ENCODE results near the gene MDC1. TPM values are rescaled to one million over a fixed set of nuclear protein-coding genes. Genes with fewer than 3 reads are reported as not detected.
"Not testable (repeated sequence)": the region's sequence is repeated elsewhere in the genome, so short reads cannot be mapped to it uniquely, and the experiment has no call there.

MDC1 gene
- total RNA-seq, 1 experiment from 2014 or later, result 46.6 TPM

GRCh38 chr6:30724906-30725667 lies 8.0 kb upstream of the MDC1 start:
- TF ChIP-seq CTCF (IDR thresholded peaks at IDR 0.05; ENCODE audit: insufficient read depth in 1 of 2, low read depth in 1 of 2, low read length in 1 of 2, severe bottlenecking in 1 of 2, unreplicated experiment in 1 of 2), result no peak
- Mint-ChIP-seq H3K36me3 (ENCODE audit: insufficient read depth, unreplicated experiment) (peaks cover 91% of the 10 kb centered on the region), H3K4me1 (ENCODE audit: low read depth, unreplicated experiment) (peaks cover 20% of the 10 kb centered on the region), H3K9me3 (ENCODE audit: unreplicated experiment) (no peaks in the 10 kb centered on the region), H3K27me3 (ENCODE audit: insufficient read depth, unreplicated experiment) (no peaks in the 10 kb centered on the region), H3K27ac (ENCODE audit: unreplicated experiment) (peak overlapping the region; percentile 33), H3K4me3 (ENCODE audit: unreplicated experiment) (no peak overlapping the region)
- no TSS peak for BruUV-seq (replicated peaks)
- POLR2A ChIA-PET, result no interaction called here
- Histone ChIP-seq H3K36me3 (ENCODE audit: control insufficient read depth, insufficient read depth, low read length) (peaks cover 8% of the 10 kb centered on the region), H3K4me3 (ENCODE audit: low read depth, low read length) (no peak overlapping the region), H3K27me3 (replicated peaks; ENCODE audit: control insufficient read depth, insufficient read depth, low read length) (no peaks in the 10 kb centered on the region), H3K9me3 (no peaks in the 10 kb centered on the region), H3K4me1 (peaks cover 9% of the 10 kb centered on the region; the same call in 1 of the 2 replicates)
- no peak for DNase-seq
- CTCF ChIA-PET, result interaction anchor here (0.6 kb wide), 2 partner anchors 177 to 362 kb away, joined by 3 read pairs; no protein-coding TSS in a partner anchor
- intact Hi-C loops (cut with micrococcal nuclease; ENCODE audit: unreplicated experiment), result no loop called here

GRCh38 chr6:30723843-30724741 lies 7.0 kb upstream of the MDC1 start:
- H3K4me1 ChIP-seq; H3K27me3 Mint-ChIP-seq (ENCODE audit: insufficient read depth, unreplicated experiment); H3K36me3 ChIP-seq (ENCODE audit: control insufficient read depth, insufficient read depth, low read length); H3K27me3 ChIP-seq (replicated peaks; ENCODE audit: control insufficient read depth, insufficient read depth, low read length); H3K9me3 ChIP-seq; H3K9me3 Mint-ChIP-seq (ENCODE audit: unreplicated experiment); DNase-seq; POLR2A ChIA-PET; H3K4me3 ChIP-seq (ENCODE audit: low read depth, low read length): not testable (repeated sequence)
- H3K4me1 Mint-ChIP-seq (ENCODE audit: low read depth, unreplicated experiment), result peaks cover 20% of the 10 kb centered on the region
- H3K27ac Mint-ChIP-seq (ENCODE audit: unreplicated experiment), result peak overlapping the region; percentile 85
- intact Hi-C loops (cut with micrococcal nuclease; ENCODE audit: unreplicated experiment), result loop anchor here (2.0 kb wide), 1 partner anchor 77 kb away; the partner anchor contains the start of gene C6orf136
- BruUV-seq (replicated peaks), result TSS peak; percentile 33
- CTCF ChIA-PET, result interaction anchor here (0.6 kb wide), 1 partner anchor 178 kb away, joined by 3 read pairs; no protein-coding TSS in a partner anchor
- H3K4me3 Mint-ChIP-seq (ENCODE audit: unreplicated experiment), result peak overlapping the region; percentile 17
- H3K36me3 Mint-ChIP-seq (ENCODE audit: insufficient read depth, unreplicated experiment), result peaks cover 89% of the 10 kb centered on the region

GRCh38 chr6:30723159-30723842 lies 6.2 kb upstream of the MDC1 start:
- POLR2A ChIA-PET, result interaction anchor here (0.5 kb wide), 1 partner anchor 31 kb away, joined by 6 read pairs; no protein-coding TSS in a partner anchor
- Mint-ChIP-seq H3K27ac (ENCODE audit: unreplicated experiment) (peak overlapping the region; percentile 85), H3K4me3 (ENCODE audit: unreplicated experiment) (peak overlapping the region; percentile 81), H3K4me1 (ENCODE audit: low read depth, unreplicated experiment) (peaks cover 20% of the 10 kb centered on the region), H3K36me3 (ENCODE audit: insufficient read depth, unreplicated experiment) (peaks cover 83% of the 10 kb centered on the region)
- not testable (repeated sequence) for H3K9me3 ChIP-seq; BruUV-seq (replicated peaks); H3K36me3 ChIP-seq (ENCODE audit: control insufficient read depth, insufficient read depth, low read length); H3K27me3 Mint-ChIP-seq (ENCODE audit: insufficient read depth, unreplicated experiment); H3K27me3 ChIP-seq (replicated peaks; ENCODE audit: control insufficient read depth, insufficient read depth, low read length); DNase-seq; H3K9me3 Mint-ChIP-seq (ENCODE audit: unreplicated experiment); H3K4me3 ChIP-seq (ENCODE audit: low read depth, low read length)
- CTCF ChIA-PET, result interaction anchor here (1.0 to 2.9 kb wide), 3 partner anchors 44 to 162 kb away, joined by 3 to 28 read pairs (median 3); no protein-coding TSS in a partner anchor
- peaks cover 13% of the 10 kb centered on the region; the same call in 1 of the 2 replicates for H3K4me1 ChIP-seq
- intact Hi-C loops (cut with micrococcal nuclease; ENCODE audit: unreplicated experiment), result loop anchor here (2.0 kb wide), 1 partner anchor 76 kb away; the partner anchor contains the start of gene C6orf136

Measured in Caco-2 (cell line).